Karpas-422 (cell line): Measurements from ENCODE around the gene MYO15A. TPM values are rescaled to one million over a fixed set of nuclear protein-coding genes. Genes with fewer than 3 reads are reported as not detected.

ENCODE experiments used
- DNase-seq: peaks from one replicate; pipeline ENCODE4 v3.0.0-alpha.2; 2015
- H2AFZ ChIP-seq: fragments of 200-600 bp; sonication (generic); 2 replicates; pipeline ENCODE4 v1.6.1; 2014; ENCODE audit warnings: antibody characterized with exemption, low read length, mixed read lengths
- H3K27ac ChIP-seq: fragments of 200-600 bp; sonication (generic); 2 replicates; pipeline ENCODE4 v1.5.1; 2014; ENCODE audit warnings: mild to moderate bottlenecking, low read length, moderate library complexity
- H3K27me3 ChIP-seq: fragments of 200-600 bp; sonication (generic); 2 replicates; pipeline ENCODE4 v1.6.1; 2014; ENCODE audit warnings: low read length, mixed read lengths
- H3K36me3 ChIP-seq: fragments of 200-600 bp; sonication (generic); 2 replicates; pipeline ENCODE4 v1.6.1; 2014; ENCODE audit warnings: low read length, mixed read lengths; ENCODE audit not compliant: insufficient read depth
- H3K4me1 ChIP-seq: fragments of 200-600 bp; sonication (generic); 2 replicates; pipeline ENCODE4 v1.6.1; 2014; ENCODE audit warnings: mild to moderate bottlenecking, low read length, mixed read lengths
- H3K4me2 ChIP-seq: fragments of 200-600 bp; sonication (generic); 2 replicates; pipeline ENCODE4 v1.6.1; 2014; ENCODE audit warnings: low read length, low read depth, mild to moderate bottlenecking; ENCODE audit not compliant: poor library complexity, severe bottlenecking
- H3K4me3 ChIP-seq: fragments of 200-600 bp; sonication (generic); 2 replicates; pipeline ENCODE4 v1.5.1; 2014; ENCODE audit warnings: mild to moderate bottlenecking, antibody characterized with exemption, low read length, mixed read lengths
- H3K79me2 ChIP-seq: fragments of 200-600 bp; sonication (generic); 2 replicates; pipeline ENCODE4 v1.6.1; 2014; ENCODE audit warnings: mild to moderate bottlenecking, low read length, mixed read lengths
- H3K9ac ChIP-seq: fragments of 200-600 bp; sonication (generic); 2 replicates; pipeline ENCODE4 v1.6.0; 2014; ENCODE audit warnings: low read length
- H3K9me2 ChIP-seq: fragments of 200-600 bp; sonication (generic), shearing (Covaris generic); replicated peaks from 2 replicates; pipeline ENCODE4 v1.6.0; 2014; ENCODE audit warnings: mild to moderate bottlenecking, low read length, moderate library complexity; ENCODE audit not compliant: insufficient read depth
- H3K9me3 ChIP-seq: fragments of 300-700, 200-600 bp; sonication (generic); 2 replicates; pipeline ENCODE4 v1.6.1; 2014; ENCODE audit warnings: low read length, mixed read lengths
- H4K20me1 ChIP-seq: fragments of 200-600 bp; sonication (generic); 2 replicates; pipeline ENCODE4 v1.6.1; 2014; ENCODE audit warnings: mild to moderate bottlenecking, antibody characterized with exemption, low read length, low read depth; ENCODE audit not compliant: insufficient read depth
- total RNA-seq: library from RNA; depleted of rRNA; stranded (reverse); fragments of >200 nt; shearing (Covaris generic); gene quantifications from 2 replicates; pipeline ENCODE4 v1.2.3, GENCODE V29; 2014; ENCODE audit warnings: low replicate concordance

Gene MYO15A
- total RNA-seq, 1 experiment from 2014 or later: 1.3 TPM

DNA sequence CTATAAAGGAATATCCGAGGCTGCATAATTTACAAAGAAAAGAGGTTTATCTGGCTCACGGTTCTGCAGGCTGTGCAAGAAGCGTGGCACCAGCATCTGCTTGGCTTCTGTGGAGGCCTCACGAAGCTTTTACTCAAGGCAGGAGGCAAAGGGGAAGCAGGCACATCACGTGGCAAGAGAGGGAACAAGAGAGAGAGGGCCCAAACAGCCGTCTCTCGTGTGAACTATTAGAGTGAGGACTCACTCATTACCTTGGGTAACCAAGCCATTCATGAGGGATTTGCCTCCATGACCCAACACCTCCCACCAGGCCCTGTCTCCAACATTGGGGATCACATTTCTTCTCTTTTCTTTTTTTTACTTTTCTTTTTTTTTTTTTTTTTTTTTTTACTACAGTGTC lies 67.6 kb downstream of the MYO15A start:
- Histone ChIP-seq H3K4me1 (peaks cover 6% of the 10 kb centered on the region; the same call in 1 of the 2 replicates), H3K9me3 (no peaks in the 10 kb centered on the region), H3K27ac (no peak overlapping the region), H4K20me1 (no peaks in the 10 kb centered on the region), H3K27me3 (no peaks in the 10 kb centered on the region), H3K4me2 (no peak overlapping the region), H3K79me2 (no peaks in the 10 kb centered on the region), H3K9me2 (no peaks in the 10 kb centered on the region), H3K36me3 (no peaks in the 10 kb centered on the region), H2AFZ (peak overlapping the region; percentile 39), H3K4me3 (no peak overlapping the region), H3K9ac (no peak overlapping the region)
- DNase-seq: peak; percentile 61

DNA sequence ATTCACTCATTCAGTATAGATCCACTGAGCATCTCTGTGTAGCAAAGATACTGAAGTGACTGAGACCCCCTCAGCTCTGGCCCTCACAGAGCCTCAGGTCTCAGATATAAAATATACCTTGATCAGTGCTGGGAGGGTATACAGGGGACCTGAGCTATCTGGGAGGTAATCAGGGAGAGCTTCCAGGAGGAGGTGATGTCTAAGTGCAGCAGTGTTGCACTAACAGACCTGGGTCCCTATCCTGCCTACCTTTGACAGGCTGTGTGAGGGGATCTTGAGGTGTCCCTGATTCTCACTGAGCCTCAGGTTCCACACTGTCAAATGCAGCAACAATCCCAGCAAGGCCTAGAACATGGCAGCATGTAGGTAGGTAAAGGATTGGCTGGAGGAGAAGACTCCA lies 68.6 kb downstream of the MYO15A start:
- no peak overlapping the region for H3K4me2 ChIP-seq
- H3K9me2 ChIP-seq: no peaks in the 10 kb centered on the region
- H3K4me3 ChIP-seq: no peak overlapping the region
- no peak for DNase-seq
- no peak overlapping the region for H2AFZ ChIP-seq
- H3K4me1 ChIP-seq: peaks cover 13% of the 10 kb centered on the region
- H3K79me2 ChIP-seq: no peaks in the 10 kb centered on the region
- H3K36me3 ChIP-seq: no peaks in the 10 kb centered on the region
- H3K27ac ChIP-seq: no peak overlapping the region
- no peak overlapping the region for H3K9ac ChIP-seq
- H3K9me3 ChIP-seq: no peaks in the 10 kb centered on the region
- no peaks in the 10 kb centered on the region for H3K27me3 ChIP-seq
- H4K20me1 ChIP-seq: no peaks in the 10 kb centered on the region

DNA sequence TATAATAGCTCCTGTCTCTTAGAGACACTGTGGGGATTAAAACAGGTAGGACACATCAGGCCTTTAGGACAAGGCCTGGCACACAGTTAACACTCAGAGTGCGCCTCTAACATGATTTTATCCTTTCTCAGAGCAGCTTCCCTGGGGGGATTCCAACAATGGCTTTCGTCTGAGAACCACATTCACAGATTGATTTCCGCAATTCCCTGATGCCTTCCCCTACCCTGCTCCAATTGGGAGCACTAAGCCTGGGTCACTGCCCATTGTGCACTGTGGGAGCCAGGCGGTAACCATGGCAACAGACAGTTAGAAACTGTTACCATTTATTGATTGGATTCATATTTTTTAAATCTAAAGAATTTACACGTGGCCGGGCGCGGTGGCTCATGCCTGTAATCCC lies 69.2 kb downstream of the MYO15A start:
- no peak overlapping the region for H2AFZ ChIP-seq
- no peak for DNase-seq
- H3K9ac ChIP-seq: no peak overlapping the region
- no peaks in the 10 kb centered on the region for H3K27me3 ChIP-seq
- peaks cover 19% of the 10 kb centered on the region for H3K4me1 ChIP-seq
- no peaks in the 10 kb centered on the region for H3K9me3 ChIP-seq
- no peaks in the 10 kb centered on the region for H3K36me3 ChIP-seq
- no peaks in the 10 kb centered on the region for H3K79me2 ChIP-seq
- no peak overlapping the region for H3K27ac ChIP-seq
- H3K9me2 ChIP-seq: no peaks in the 10 kb centered on the region
- H3K4me2 ChIP-seq: no peak overlapping the region
- H3K4me3 ChIP-seq: no peak overlapping the region
- no peaks in the 10 kb centered on the region for H4K20me1 ChIP-seq

DNA sequence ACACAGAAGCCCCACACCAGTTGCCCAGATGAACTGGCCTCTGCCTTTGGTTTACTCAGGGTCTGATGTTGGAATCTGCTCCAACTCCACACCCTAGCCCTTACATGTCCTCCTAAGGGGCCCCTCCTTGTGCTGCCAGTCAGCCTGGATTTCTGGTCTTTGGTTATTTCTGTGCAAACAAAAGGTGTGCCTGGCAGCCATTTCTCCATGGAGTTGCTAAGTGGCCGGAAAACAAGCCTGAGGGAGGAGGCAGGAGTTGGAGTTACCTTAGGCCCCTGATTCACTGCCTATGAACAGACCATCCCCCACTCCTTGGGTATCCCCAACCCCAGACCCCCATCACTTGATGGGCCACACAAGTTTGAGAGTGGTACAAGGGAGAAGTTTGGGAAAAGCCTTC lies 70.6 kb downstream of the MYO15A start:
- no peak for DNase-seq
- no peaks in the 10 kb centered on the region for H3K27me3 ChIP-seq
- no peaks in the 10 kb centered on the region for H4K20me1 ChIP-seq

DNA sequence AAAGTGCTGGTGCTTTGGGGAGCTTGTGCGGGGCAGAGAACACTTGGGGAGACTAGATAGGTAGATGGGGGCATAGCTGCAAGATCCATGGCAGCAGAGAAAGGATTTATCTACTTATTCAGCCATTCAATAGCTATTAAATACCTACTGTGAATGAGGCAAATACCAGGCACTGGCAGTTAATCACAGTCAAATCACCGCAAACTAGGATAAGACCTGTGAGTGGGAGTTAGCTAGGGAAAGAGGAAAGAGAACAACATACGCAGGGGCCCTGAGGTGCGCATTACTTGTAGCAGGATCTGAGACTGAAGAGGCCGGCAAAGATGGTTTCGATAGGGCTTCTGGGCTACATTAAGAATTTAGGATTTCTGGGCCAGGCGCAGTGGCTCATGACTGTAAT lies 71.2 kb downstream of the MYO15A start:
- Histone ChIP-seq H3K27ac (no peak overlapping the region), H3K27me3 (no peaks in the 10 kb centered on the region), H3K9me2 (no peaks in the 10 kb centered on the region), H3K4me3 (no peak overlapping the region), H3K79me2 (peaks cover 10% of the 10 kb centered on the region), H3K4me1 (peaks cover 20% of the 10 kb centered on the region), H3K9ac (no peak overlapping the region), H3K4me2 (no peak overlapping the region), H4K20me1 (0 out of 2 replicates have a peak, but pooled peaks cover under 1% of the 10 kb centered on the region), H2AFZ (no peak overlapping the region), H3K36me3 (no peaks in the 10 kb centered on the region), H3K9me3 (no peaks in the 10 kb centered on the region)
- DNase-seq: no peak

More for the DNA sequence above, 70.6 kb downstream of the MYO15A start:
- H3K9ac ChIP-seq: no peak overlapping the region
- no peak overlapping the region for H3K4me2 ChIP-seq
- H3K9me3 ChIP-seq: no peaks in the 10 kb centered on the region
- H3K79me2 ChIP-seq: peaks cover 4% of the 10 kb centered on the region
- no peak overlapping the region for H2AFZ ChIP-seq
- no peak overlapping the region for H3K27ac ChIP-seq
- no peaks in the 10 kb centered on the region for H3K36me3 ChIP-seq
- H3K9me2 ChIP-seq: no peaks in the 10 kb centered on the region
- H3K4me3 ChIP-seq: no peak overlapping the region
- H3K4me1 ChIP-seq: peaks cover 20% of the 10 kb centered on the region

DNA sequence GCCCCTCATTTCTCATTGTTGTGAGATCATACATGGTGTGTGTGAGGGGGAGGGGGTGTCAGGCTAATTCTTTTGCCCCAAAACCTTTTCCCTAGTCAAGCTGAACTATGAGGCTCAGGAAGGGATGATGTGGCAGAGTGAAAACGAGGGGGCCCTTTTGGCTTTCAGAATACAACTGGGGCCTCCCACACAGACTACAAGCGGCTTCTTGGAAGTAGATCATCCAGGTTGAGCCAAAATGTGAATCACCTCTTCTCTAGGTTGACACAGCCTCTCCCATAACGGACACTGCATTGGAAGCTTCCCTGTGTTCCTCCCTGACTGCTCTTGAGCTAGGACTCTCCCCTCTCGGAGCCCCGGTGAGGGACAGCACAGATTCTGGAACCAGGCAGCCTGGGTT lies 72.8 kb downstream of the MYO15A start:
- Histone ChIP-seq H3K9me2 (no peaks in the 10 kb centered on the region), H3K27ac (no peak overlapping the region), H3K9me3 (no peaks in the 10 kb centered on the region), H3K79me2 (peaks cover 26% of the 10 kb centered on the region), H3K4me2 (no peak overlapping the region), H3K36me3 (peaks cover 8% of the 10 kb centered on the region; the same call in 1 of the 2 replicates), H3K9ac (peak overlapping the region; percentile 88; the same call in 1 of the 2 replicates), H3K4me3 (no peak overlapping the region), H4K20me1 (peaks cover 14% of the 10 kb centered on the region; the same call in 1 of the 2 replicates), H2AFZ (0 out of 2 replicates have a peak overlapping the region, but pooled peaks have one; percentile 76), H3K27me3 (no peaks in the 10 kb centered on the region), H3K4me1 (peaks cover 25% of the 10 kb centered on the region)
- DNase-seq: no peak

DNA sequence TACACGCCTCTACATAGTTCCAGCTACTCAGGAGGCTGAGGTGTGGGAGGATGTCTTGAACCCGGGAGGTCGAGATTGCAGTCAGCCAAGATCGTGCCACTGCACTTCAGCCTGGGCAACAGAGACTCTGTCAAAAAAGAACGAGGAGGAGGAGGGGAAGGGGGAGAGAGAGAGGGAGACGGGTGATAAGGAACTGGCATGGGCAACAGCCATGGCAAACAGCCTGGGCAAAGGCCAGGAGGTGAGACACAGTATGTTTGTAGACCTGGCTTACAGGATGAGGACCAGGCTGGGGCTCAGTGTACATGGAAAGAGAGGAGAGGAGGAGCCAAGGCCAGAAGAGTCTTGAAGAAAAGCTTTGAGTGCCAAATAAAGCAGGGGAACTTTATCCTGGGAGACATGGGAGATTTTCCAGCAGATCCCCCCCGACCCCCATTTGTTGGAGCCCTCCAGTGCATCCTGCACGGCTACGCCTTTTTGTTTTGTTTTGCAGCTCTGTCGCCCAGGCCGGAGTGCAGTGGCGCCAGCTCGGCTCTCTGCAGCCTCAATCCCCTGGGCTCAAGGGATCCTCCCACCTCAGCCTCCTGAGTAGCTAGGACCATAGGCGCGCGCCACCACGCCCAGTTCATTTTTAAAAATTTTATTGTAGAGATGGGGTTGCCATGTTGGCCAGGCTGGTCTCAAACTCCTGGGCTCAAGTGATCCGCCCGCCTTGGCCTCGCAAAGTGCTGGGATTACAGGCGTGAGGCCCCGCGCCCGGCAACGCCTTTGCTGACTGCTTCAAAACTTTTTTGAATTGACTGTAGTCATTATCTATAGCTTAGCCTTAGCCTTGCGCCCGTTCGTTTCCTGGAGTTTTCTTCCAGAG lies 73.8 kb downstream of the MYO15A start:
- H4K20me1 ChIP-seq: peaks cover 24% of the 10 kb centered on the region; the same call in 1 of the 2 replicates

DNA sequence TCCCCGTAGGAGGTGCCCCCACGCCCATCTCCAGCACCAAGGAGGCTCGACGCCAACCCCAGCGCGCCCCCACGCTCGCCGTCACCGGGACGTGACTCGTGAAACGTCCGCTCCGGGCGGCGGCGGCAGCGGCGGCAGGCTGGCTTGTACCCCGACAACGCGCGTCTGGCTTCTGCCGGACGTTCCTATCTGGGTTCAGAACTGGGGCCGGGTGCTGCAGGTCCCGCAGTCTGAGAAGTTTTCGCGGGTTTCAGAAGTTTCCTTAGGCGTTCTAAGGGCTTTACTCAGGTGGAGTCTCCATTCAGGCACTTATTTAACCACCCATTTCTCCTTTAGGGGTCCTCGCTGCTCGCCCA lies 74.4 kb downstream of the MYO15A start:
- H3K9ac ChIP-seq: peak overlapping the region; percentile 88
- H3K27ac ChIP-seq: peak overlapping the region; percentile 90
- H3K9me2 ChIP-seq: no peaks in the 10 kb centered on the region
- H3K36me3 ChIP-seq: peaks cover 22% of the 10 kb centered on the region; the same call in 1 of the 2 replicates
- peaks cover 29% of the 10 kb centered on the region; the same call in 1 of the 2 replicates for H4K20me1 ChIP-seq
- peaks cover 42% of the 10 kb centered on the region for H3K79me2 ChIP-seq
- H2AFZ ChIP-seq: peak overlapping the region; percentile 76
- H3K4me3 ChIP-seq: peak overlapping the region; percentile 95
- H3K4me1 ChIP-seq: peaks cover 41% of the 10 kb centered on the region
- peak overlapping the region; percentile 99 for H3K4me2 ChIP-seq
- DNase-seq: peak; percentile 91
- no peaks in the 10 kb centered on the region for H3K27me3 ChIP-seq
- H3K9me3 ChIP-seq: no peaks in the 10 kb centered on the region

More for the DNA sequence above, 73.8 kb downstream of the MYO15A start:
- Histone ChIP-seq H3K27ac (peak overlapping the region; percentile 90), H3K9me3 (no peaks in the 10 kb centered on the region), H3K4me1 (peaks cover 35% of the 10 kb centered on the region), H2AFZ (peak overlapping the region; percentile 76), H3K36me3 (peaks cover 16% of the 10 kb centered on the region; the same call in 1 of the 2 replicates), H3K27me3 (no peaks in the 10 kb centered on the region), H3K9me2 (no peaks in the 10 kb centered on the region), H3K9ac (peak overlapping the region; percentile 88), H3K79me2 (peaks cover 36% of the 10 kb centered on the region), H3K4me3 (peak overlapping the region; percentile 95), H3K4me2 (peak overlapping the region; percentile 99)
- peak; percentile 73 for DNase-seq
